HG03457 (cell line): ENCODE results near the gene MAP3K12.
A peak's percentile ranks its signal among the peaks of the same experiment; 100 is the strongest.
"Not testable (repeated sequence)": the region's sequence is repeated elsewhere in the genome, so short reads cannot be mapped to it uniquely, and the experiment has no call there.

Experiments used
- ATAC-seq: cut with Tn5 transposase; IDR thresholded peaks from one replicate; pipeline ENCODE4 v1.9.1; 2021; ENCODE audit warnings: moderate number of reproducible peaks; ENCODE audit not compliant: unreplicated experiment

The MAP3K12 gene

DNA sequence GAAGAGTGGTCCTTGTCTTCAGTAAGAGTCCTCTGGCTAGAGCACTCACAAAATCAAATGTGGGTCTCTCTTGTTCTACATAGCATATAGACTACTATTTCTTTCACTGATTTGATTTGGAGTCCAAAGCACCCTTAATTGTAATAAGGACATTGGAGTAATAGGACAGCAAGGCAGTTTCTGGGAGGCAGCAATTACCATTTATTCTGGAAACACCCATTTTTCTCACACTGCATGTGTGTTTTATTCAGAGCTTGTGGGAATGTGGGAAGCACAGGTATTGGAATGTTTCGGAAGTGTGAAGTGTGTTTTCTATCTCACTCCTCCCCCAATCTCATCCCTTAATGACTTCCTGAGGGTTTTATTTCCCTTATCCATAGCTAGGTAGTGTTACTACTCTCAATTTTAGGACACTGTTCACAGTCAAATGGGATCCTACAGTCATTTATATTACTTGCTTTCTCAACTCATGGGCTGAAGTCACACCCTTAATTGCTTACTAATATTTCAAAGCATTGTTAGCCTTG is 27.1 kb downstream of the MAP3K12 start:
- no peak for ATAC-seq

DNA sequence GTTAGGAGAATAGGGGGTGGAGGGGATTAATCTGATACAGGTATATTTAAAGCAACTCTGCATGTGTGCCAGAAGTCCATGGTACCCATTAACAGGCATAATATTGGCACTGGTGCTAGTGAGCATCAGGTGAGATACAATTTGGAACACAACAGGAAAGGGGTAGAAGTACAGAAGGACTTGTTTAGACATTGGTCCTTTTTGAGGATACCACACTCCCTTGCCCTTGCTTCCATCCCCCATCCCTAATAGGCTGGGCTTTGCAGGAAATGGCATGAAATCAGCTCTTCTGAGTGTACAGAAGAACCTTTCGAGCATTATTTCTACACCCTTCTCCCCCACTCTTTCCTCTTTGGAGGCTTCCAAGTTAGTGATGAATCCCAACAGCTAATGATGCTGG is 31.0 kb downstream of the MAP3K12 start:
- ATAC-seq: no peak

- no peak for ATAC-seq
These were observed 31.4 kb downstream of the MAP3K12 start for GRCh38 chr12:53467880-53468279.

- ATAC-seq: no peak
These were observed 32.2 kb downstream of the MAP3K12 start for GRCh38 chr12:53467082-53467481.

- no peak for ATAC-seq
These were observed 32.6 kb downstream of the MAP3K12 start for GRCh38 chr12:53466640-53467039.

DNA sequence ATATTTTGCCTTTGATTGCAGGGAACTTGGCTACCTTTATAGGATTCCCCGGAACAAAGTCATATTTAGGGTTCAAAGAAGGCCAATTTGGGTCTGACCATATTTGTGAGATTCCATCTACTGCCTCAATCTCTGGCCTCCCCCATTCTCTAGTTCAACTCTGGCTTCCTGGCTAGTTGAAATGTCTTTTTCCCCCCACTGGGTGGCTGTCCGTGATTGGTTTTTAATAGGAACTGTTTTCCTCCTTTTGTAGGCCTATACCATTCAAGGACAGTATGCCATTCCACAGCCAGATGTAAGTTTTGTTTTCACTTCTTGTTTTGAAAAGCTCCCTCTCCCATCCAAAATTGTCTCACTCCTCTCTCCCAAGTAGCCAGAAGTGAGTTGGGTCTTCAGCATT is 33.6 kb downstream of the MAP3K12 start:
- no peak for ATAC-seq

DNA sequence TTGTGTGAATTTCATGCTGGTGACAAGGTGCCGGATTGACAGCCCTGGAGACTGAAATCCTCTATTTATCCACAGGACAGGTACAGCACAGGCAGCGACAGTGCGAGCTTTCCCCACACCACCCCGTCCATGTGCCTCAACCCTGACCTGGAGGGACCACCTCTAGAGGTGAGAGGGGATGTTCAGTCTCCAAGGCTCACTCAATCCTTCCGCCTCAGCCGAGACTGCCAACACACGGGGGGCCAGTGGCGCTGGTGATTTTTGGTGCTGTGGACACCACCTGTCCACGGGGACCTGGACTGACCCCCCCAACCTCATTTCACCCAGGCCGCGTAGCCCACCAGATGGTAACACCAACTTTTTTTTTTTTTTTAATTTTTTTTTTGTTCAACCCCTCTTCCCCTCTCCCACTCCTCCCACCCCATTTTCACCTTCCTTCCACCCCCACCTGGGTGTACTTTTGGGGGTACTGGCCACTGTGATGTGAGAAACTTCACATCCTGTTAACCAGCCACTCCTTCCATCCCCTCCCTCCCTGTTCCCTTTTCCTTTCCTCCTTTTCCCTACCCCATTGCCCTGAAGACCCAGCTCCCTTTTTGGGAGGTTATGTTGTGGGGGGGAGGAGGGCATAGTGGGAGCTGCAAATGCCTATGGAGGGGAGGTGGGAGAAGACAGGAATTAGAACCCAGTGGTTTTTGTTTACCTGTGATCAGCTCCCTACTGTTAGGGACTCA is 34.4 kb downstream of the MAP3K12 start:
- no peak for ATAC-seq

DNA sequence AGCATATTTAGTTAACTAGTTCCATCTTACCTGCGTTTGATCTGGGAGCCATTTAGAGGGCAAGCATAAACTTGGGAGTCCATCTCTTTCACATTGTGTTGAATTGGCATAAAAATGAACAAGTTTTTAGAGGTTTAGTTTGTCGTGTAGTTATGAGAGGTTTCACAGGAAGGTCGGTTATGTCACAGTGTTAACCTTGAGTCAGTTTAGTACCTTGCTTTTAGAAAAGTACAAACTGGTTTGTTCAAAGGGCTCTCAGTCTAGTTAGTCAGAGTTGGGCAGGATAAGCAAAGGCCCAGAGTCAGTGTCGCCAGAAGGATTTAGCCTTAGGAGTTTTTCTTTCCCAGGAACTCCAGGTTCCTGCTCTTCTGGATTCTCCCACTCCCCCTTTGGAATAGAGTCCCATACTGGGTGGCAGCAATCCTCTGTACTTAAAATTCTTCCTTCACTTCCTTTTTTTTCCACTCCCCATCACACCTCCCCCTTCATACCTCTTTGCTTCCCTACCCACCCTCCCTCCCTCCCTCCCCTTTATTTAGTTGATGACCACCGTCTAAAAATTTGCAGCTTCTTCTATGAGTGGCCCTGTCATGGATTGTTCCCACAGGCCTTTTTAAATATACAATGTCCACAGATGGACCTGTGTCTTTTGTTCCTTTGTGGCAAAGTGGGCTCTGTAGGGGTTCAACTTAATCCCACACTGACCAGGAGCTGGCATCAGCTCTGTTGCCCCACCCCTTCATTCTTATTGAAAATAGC is 35.3 kb downstream of the MAP3K12 start:
- no peak for ATAC-seq

DNA sequence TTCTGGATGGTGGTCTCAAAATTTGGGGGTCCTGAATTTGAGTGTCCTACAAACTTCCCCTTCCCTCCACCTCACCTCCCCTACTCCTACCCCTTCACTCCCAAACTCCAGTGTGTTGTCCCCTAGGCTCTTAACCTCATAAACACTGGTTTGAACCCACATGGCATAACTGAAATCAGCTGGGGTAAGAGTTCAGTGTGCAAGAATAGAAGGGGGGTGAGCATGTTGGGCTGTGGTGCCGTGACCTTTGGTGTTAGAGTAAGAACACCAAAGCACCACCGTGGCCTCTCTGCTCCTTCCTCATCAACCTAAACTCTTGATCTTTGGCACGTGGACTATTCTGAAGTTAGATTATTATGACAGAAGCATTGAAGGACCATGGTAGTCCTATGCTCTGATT is 36.3 kb downstream of the MAP3K12 start:
- no peak for ATAC-seq

GRCh38 chr12:53461591-53461990 is 37.7 kb downstream of the MAP3K12 start:
- no peak for ATAC-seq

GRCh38 chr12:53461059-53461458 is 38.2 kb downstream of the MAP3K12 start:
- no peak for ATAC-seq

GRCh38 chr12:53459097-53459496 is 40.2 kb downstream of the MAP3K12 start:
- no peak for ATAC-seq

- ATAC-seq: no peak
These were observed 42.4 kb downstream of the MAP3K12 start for GRCh38 chr12:53456654-53457366.

GRCh38 chr12:53454707-53455106 is 44.6 kb downstream of the MAP3K12 start:
- ATAC-seq: no peak

DNA sequence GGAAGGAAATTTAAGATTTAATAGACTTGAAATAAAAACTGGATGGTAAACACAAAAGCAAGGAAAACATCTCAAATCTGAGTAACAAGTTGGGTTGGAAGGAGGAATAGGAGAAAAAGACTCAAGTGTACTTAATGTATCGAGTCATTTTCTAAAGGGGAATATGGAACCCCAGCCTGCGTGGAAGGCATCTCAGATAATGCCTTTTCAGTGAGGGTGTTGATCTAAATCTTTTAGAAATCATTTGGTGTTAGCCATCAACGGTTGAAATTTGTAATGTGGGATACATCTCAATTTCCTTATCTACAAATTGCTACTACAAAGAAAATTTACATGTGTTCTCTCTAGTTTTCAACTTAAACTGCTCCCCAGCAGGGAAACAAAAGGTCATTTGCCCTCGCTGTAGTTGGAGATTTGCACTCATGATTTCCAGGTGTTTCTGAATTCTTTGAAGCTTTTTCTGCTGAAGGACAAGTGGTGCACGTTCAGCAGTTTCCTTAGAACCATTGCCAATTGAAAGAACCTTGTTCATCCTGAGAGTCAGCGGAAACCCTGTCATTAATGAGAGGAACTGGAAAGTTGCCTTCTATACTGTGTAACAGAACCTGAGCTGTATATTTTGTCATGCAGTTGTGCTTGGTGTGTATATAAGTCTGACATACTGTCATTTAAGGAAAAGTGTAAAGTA is 45.2 kb downstream of the MAP3K12 start:
- ATAC-seq: no peak

- ATAC-seq: no peak
These were observed 46.8 kb downstream of the MAP3K12 start for GRCh38 chr12:53452159-53453077.

DNA sequence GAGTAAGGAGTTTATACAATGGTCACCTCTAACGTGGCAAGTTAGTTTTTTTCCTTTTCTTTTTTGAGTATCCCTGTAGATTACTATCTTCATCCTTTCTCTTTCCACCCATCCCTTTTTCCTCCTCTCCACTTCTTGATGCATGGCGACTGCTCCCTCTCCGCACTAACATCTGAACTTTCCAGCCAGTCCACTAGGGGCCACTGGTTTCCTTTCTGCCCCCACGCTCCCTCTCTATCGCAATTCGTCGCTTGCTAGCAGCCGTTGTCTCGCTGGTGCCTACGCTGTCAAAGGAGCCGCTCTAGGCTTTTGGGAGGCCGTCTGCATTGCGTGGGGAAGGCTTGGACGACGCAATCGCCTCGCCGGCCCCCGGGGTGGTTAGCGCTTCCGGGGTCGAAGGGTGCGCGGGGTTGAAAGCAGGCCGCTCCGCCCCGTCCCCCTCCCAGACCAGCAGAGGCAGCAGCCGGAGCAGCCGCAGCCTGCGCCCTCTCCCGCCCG is 47.5 kb downstream of the MAP3K12 start, which contains the start of gene PCBP2:
Gene PCBP2 (plus strand): TSS at position 442 of the 498 bp plus-strand sequence. CDS start 2,699 bp downstream, outside the sequence.
- peak; percentile 91 for ATAC-seq

GRCh38 chr12:53450936-53451335 is 48.3 kb downstream of the MAP3K12 start:
- no peak for ATAC-seq

- ATAC-seq: not testable (repeated sequence)
These were observed 54.5 kb downstream of the MAP3K12 start for GRCh38 chr12:53444593-53445325.
